ENCODE results near the gene NID2.

- TF ChIP-seq, protein P1, sequence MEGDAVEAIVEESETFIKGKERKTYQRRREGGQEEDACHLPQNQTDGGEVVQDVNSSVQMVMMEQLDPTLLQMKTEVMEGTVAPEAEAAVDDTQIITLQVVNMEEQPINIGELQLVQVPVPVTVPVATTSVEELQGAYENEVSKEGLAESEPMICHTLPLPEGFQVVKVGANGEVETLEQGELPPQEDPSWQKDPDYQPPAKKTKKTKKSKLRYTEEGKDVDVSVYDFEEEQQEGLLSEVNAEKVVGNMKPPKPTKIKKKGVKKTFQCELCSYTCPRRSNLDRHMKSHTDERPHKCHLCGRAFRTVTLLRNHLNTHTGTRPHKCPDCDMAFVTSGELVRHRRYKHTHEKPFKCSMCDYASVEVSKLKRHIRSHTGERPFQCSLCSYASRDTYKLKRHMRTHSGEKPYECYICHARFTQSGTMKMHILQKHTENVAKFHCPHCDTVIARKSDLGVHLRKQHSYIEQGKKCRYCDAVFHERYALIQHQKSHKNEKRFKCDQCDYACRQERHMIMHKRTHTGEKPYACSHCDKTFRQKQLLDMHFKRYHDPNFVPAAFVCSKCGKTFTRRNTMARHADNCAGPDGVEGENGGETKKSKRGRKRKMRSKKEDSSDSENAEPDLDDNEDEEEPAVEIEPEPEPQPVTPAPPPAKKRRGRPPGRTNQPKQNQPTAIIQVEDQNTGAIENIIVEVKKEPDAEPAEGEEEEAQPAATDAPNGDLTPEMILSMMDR (IDR thresholded peaks at IDR 0.05), result no peak
- no peak for TF ChIP-seq POLR2A (IDR thresholded peaks at IDR 0.05)
Observed at GRCh38 chr14:52026017-52026660, 42.7 kb downstream of the NID2 start.
